Neuronal stem cell (in vitro differentiated cells): ENCODE results near the gene GCAT.

Experiments used
- DNase-seq: peaks from one replicate; pipeline ENCODE4 v3.0.0-alpha.2; 2013; ENCODE audit warnings: low spot score
- H2AFZ ChIP-seq: one replicate; pipeline ENCODE4 v1.6.1; 2013; ENCODE audit warnings: mild to moderate bottlenecking, low read length, inconsistent platforms
- H2AK5ac ChIP-seq: 2 replicates; pipeline ENCODE4 v1.6.1; 2013; ENCODE audit warnings: low read depth, mild to moderate bottlenecking, inconsistent platforms, low read length, moderate library complexity, mixed read lengths
- H2BK120ac ChIP-seq: 2 replicates; pipeline ENCODE4 v1.6.1; 2013; ENCODE audit warnings: low read depth, mild to moderate bottlenecking, inconsistent platforms, low read length, moderate library complexity, mixed read lengths
- H2BK12ac ChIP-seq: one replicate; pipeline ENCODE4 v1.6.1; 2013; ENCODE audit warnings: low read length, inconsistent platforms
- H2BK15ac ChIP-seq: 2 replicates; pipeline ENCODE4 v1.6.1; 2013; ENCODE audit warnings: mild to moderate bottlenecking, low read length, inconsistent platforms, mixed read lengths
- H2BK5ac ChIP-seq: one replicate; pipeline ENCODE4 v1.6.1; 2013; ENCODE audit warnings: inconsistent platforms, mild to moderate bottlenecking, low read length, moderate library complexity
- H3K14ac ChIP-seq: one replicate; pipeline ENCODE4 v1.6.1; 2013; ENCODE audit warnings: low read length, inconsistent platforms
- H3K18ac ChIP-seq: 2 replicates; pipeline ENCODE4 v1.6.1; 2013; ENCODE audit warnings: low read length, inconsistent platforms
- H3K23ac ChIP-seq: 2 replicates; pipeline ENCODE4 v1.6.1; 2013; ENCODE audit warnings: low read depth, mild to moderate bottlenecking, mixed read lengths, low read length, inconsistent platforms; ENCODE audit not compliant: poor library complexity
- H3K27ac ChIP-seq: replicated peaks from 3 replicates; pipeline ENCODE4 v1.5.1; 2013; ENCODE audit warnings: low read length, inconsistent platforms
- H3K27me3 ChIP-seq, 3 experiments: 2 replicates each; pipeline ENCODE4 v1.6.1; 2013; ENCODE audit warnings: low read length in 3 of 3, mild to moderate bottlenecking in 2 of 3, inconsistent platforms in 1 of 3, low read depth in 1 of 3, mixed read lengths in 1 of 3, moderate library complexity in 1 of 3; ENCODE audit not compliant: control insufficient read depth in 3 of 3, insufficient read depth in 3 of 3
- H3K36me3 ChIP-seq, 2 donors: replicated peaks in 1 of 2; 2 replicates each; pipeline ENCODE4 v1.6.1; 2013; ENCODE audit warnings: low read length in 2 of 2; ENCODE audit not compliant: control insufficient read depth in 2 of 2, insufficient read depth in 2 of 2
- H3K4ac ChIP-seq: 2 replicates; pipeline ENCODE4 v1.6.1; 2013; ENCODE audit warnings: inconsistent platforms, mild to moderate bottlenecking, low read length, moderate library complexity
- H3K4me1 ChIP-seq, 2 donors: 1 replicate in 1 of 2; 2 replicates in 1 of 2; pipeline ENCODE4 v1.6.1; 2013; ENCODE audit warnings: low read length in 2 of 2, low read depth in 1 of 2; ENCODE audit not compliant: control insufficient read depth in 2 of 2, insufficient read depth in 1 of 2
- H3K4me2 ChIP-seq: one replicate; pipeline ENCODE4 v1.6.1; 2013; ENCODE audit warnings: mild to moderate bottlenecking, low read length, inconsistent platforms; ENCODE audit not compliant: insufficient read depth, poor library complexity, severe bottlenecking
- H3K4me3 ChIP-seq, 2 donors: 2 replicates each; pipeline ENCODE4 v1.5.1; 2013; ENCODE audit warnings: low read length in 2 of 2, mild to moderate bottlenecking in 2 of 2, inconsistent platforms in 1 of 2, moderate library complexity in 1 of 2
- H3K79me1 ChIP-seq: one replicate; pipeline ENCODE4 v1.6.1; 2013; ENCODE audit warnings: low read depth, mild to moderate bottlenecking, inconsistent platforms, low read length, moderate library complexity
- H3K9ac ChIP-seq: one replicate; pipeline ENCODE4 v1.6.1; 2013; ENCODE audit warnings: mild to moderate bottlenecking, low read depth, low read length, inconsistent platforms; ENCODE audit not compliant: poor library complexity
- H3K9me3 ChIP-seq, 2 donors: replicated peaks in 1 of 2; 2 replicates each; pipeline versions ENCODE3 to v1.6.1; 2013; ENCODE audit warnings: low read length in 2 of 2, mild to moderate bottlenecking in 2 of 2, inconsistent platforms in 1 of 2, low read depth in 1 of 2, mixed read lengths in 1 of 2, moderate library complexity in 1 of 2; ENCODE audit not compliant: control insufficient read depth in 2 of 2, insufficient read depth in 1 of 2
- H4K8ac ChIP-seq: one replicate; pipeline ENCODE4 v1.6.1; 2013; ENCODE audit warnings: low read depth, mild to moderate bottlenecking, inconsistent platforms, low read length, moderate library complexity
- H4K91ac ChIP-seq: one replicate; pipeline ENCODE4 v1.6.1; 2013; ENCODE audit warnings: low read length, low read depth, mild to moderate bottlenecking, inconsistent platforms; ENCODE audit not compliant: poor library complexity
- WGBS, 2 donors: extraction: QIAGEN DNeasy Blood & Tissue Kit; methylation state at CpG; one replicate each; pipeline ENCODE4 v1.1.7; 2013; ENCODE audit warnings: missing lambda C conversion rate in 2 of 2, mixed read lengths in 1 of 2; ENCODE audit not compliant: insufficient read length in 2 of 2, insufficient replicate concordance in 1 of 2; ENCODE audit errors: extremely low coverage in 2 of 2; 5-methylcytosine and 5-hydroxymethylcytosine counted together

Gene GCAT

DNA sequence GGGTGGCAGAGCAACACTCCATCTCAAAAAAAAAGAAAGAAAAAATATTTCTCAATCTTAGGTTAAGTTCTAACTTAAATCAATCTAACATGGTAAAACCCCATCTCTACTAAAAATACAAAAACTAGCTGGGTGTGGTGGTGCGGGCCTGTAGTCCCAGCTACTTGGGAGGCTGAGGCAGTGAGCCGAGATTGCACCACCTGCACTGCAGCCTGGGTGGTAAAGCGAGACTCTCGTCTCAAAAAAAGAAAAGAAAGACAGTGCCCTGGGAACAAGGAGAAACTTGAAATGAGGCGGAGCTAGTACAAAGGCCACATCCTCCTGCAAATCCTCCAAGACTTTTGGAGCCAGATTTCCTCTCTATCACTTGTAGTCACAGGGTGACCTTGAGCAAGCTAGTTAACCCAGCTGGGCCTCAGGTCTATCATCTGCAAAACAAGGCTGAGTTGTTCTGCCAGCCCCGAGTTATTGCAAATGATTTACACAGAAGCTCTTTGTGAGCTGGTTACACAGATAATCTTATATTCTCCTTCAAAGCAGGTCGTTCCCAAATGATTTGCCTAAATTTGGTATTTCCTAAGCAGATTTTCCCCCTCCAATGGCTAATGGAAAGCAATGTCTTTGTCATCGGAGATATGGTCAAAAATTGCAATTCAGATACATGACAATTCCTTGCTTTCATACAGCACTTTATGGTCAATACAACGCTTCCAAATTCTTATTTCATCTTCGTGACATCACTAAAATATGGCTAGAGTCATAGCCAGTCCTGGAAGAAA, 34.5 kb downstream of the GCAT start:
- H3K9me3 ChIP-seq: peaks cover 0 to 7% of the 10 kb centered on the region in 2 donors
- H2AK5ac ChIP-seq: no peak overlapping the region
- no peaks in the 10 kb centered on the region for H3K27me3 ChIP-seq
- no peak overlapping the region for H2BK5ac ChIP-seq
- peaks cover 11 to 38% of the 10 kb centered on the region in 2 donors for H3K36me3 ChIP-seq
- no peak overlapping the region for H4K8ac ChIP-seq
- peak overlapping the region in 1 of 2 donors; percentile 89 for H3K4me3 ChIP-seq
- no peak overlapping the region for H2AFZ ChIP-seq
- H3K79me1 ChIP-seq: no peaks in the 10 kb centered on the region
- H2BK12ac ChIP-seq: no peak overlapping the region
- H3K4me2 ChIP-seq: no peak overlapping the region
- H3K23ac ChIP-seq: no peak overlapping the region
- H3K9ac ChIP-seq: no peak overlapping the region
- no peak overlapping the region for H4K91ac ChIP-seq
- no peak overlapping the region for H3K4ac ChIP-seq
- no peak overlapping the region for H3K18ac ChIP-seq
- peaks cover 0 to 3% of the 10 kb centered on the region in 2 donors for H3K4me1 ChIP-seq
- no CpG with 5 or more reads among the region's 10 CpGs for WGBS, 2 donors
- no peak overlapping the region for H3K27ac ChIP-seq
- H3K14ac ChIP-seq: no peak overlapping the region
- H2BK120ac ChIP-seq: no peak overlapping the region
- H2BK15ac ChIP-seq: no peak overlapping the region
- no peak for DNase-seq

GRCh38 chr22:37843741-37844089, 36.0 kb downstream of the GCAT start:
- Histone ChIP-seq H3K23ac (peak overlapping the region; percentile 80), H3K79me1 (peaks cover 4% of the 10 kb centered on the region), H3K4me3 (peak overlapping the region; percentile 89 to 96), H3K4ac (no peak overlapping the region), H3K14ac (peak overlapping the region; percentile 79), H2AK5ac (peak overlapping the region; percentile 52), H4K8ac (no peak overlapping the region), H2AFZ (peak overlapping the region; percentile 90), H3K27me3 (no peaks in the 10 kb centered on the region), H3K36me3 (peaks cover 4 to 31% of the 10 kb centered on the region in 2 donors), H3K4me2 (peak overlapping the region; percentile 73), H3K27ac (peak overlapping the region; percentile 87), H3K18ac (peak overlapping the region; percentile 90), H3K9ac (peak overlapping the region; percentile 93), H4K91ac (no peak overlapping the region), H2BK15ac (peak overlapping the region; percentile 55), H2BK12ac (no peak overlapping the region), H2BK5ac (no peak overlapping the region), H2BK120ac (no peak overlapping the region), H3K9me3 (peaks cover 0 to 7% of the 10 kb centered on the region in 2 donors), H3K4me1 (peaks cover 0 to 3% of the 10 kb centered on the region in 2 donors)
- no peak for DNase-seq
- no CpG with 5 or more reads among the region's 46 CpGs for WGBS, 2 donors

DNA sequence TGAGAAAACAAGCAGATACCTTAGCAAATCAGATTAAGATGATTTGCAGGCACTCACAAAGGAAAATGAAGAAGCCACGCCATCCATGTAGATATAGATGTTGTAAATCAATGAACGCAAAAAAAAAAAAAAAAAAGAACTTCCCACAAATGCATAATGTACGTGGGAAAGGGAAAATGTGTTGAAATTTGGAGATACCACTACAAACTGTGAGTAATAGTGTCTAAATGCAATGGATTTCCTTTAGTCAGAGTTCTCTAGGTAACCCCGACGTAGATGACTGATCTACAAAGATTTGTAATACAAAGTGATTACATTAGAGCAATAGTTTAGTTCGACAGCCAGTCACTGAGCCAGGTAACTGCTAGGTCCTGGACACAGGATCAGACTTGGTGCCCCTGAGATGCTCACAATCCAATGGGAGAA, 37.2 kb downstream of the GCAT start:
- Histone ChIP-seq H4K8ac (no peak overlapping the region), H3K36me3 (peaks cover 0 to 20% of the 10 kb centered on the region in 2 donors), H3K23ac (no peak overlapping the region), H3K9me3 (peaks cover 0 to 7% of the 10 kb centered on the region in 2 donors), H3K4me3 (peak overlapping the region in 1 of 2 donors; percentile 89), H2AK5ac (no peak overlapping the region), H3K4me1 (peaks cover 2 to 3% of the 10 kb centered on the region in 2 donors), H4K91ac (no peak overlapping the region), H3K4ac (no peak overlapping the region), H2BK5ac (no peak overlapping the region), H3K79me1 (peaks cover 10% of the 10 kb centered on the region), H3K4me2 (no peak overlapping the region), H3K27me3 (no peaks in the 10 kb centered on the region), H2BK15ac (no peak overlapping the region), H3K9ac (no peak overlapping the region), H2BK120ac (no peak overlapping the region), H3K27ac (no peak overlapping the region), H2BK12ac (no peak overlapping the region), H3K14ac (no peak overlapping the region), H2AFZ (peak overlapping the region; percentile 54), H3K18ac (no peak overlapping the region)
- no CpG with 5 or more reads among the region's 6 CpGs for WGBS, 2 donors
- no peak for DNase-seq

- H2BK5ac ChIP-seq: no peak overlapping the region
- no peak overlapping the region for H3K4me3 ChIP-seq
- no peak overlapping the region for H3K4me2 ChIP-seq
- no peak for DNase-seq
- H3K18ac ChIP-seq: no peak overlapping the region
- no peak overlapping the region for H2BK12ac ChIP-seq
- H3K36me3 ChIP-seq: peaks cover 4 to 21% of the 10 kb centered on the region in 2 donors
- no peak overlapping the region for H3K27ac ChIP-seq
- H3K9me3 ChIP-seq: peaks cover 0 to 7% of the 10 kb centered on the region in 2 donors
- H2AFZ ChIP-seq: no peak overlapping the region
- H3K4ac ChIP-seq: no peak overlapping the region
- H2BK15ac ChIP-seq: no peak overlapping the region
- H3K79me1 ChIP-seq: peaks cover 11% of the 10 kb centered on the region
- H3K4me1 ChIP-seq: peaks cover 4 to 6% of the 10 kb centered on the region in 2 donors
- no peaks in the 10 kb centered on the region for H3K27me3 ChIP-seq
- H3K23ac ChIP-seq: no peak overlapping the region
- H4K8ac ChIP-seq: no peak overlapping the region
- H3K14ac ChIP-seq: no peak overlapping the region
- H4K91ac ChIP-seq: no peak overlapping the region
- WGBS, 2 donors: no CpG with 5 or more reads among the region's 2 CpGs
- no peak overlapping the region for H2AK5ac ChIP-seq
- H2BK120ac ChIP-seq: no peak overlapping the region
- H3K9ac ChIP-seq: no peak overlapping the region
Observed at GRCh38 chr22:37846433-37846832, 38.7 kb downstream of the GCAT start.
